H1 (cell line): Measurements from ENCODE around the gene TIMM22.

Experiments used
- CEBPB ChIP-seq: IDR thresholded peaks from 2 replicates; pipeline ENCODE4 v1.6.1; 2012; ENCODE audit warnings: low read depth, low read length
- CHD7 ChIP-seq: fragments of 300-600 bp; sonication (generic); IDR thresholded peaks from 2 replicates; pipeline ENCODE4 v1.7.1; 2012; ENCODE audit warnings: low read length, moderate library complexity, mild to moderate bottlenecking, inconsistent platforms; ENCODE audit not compliant: insufficient replicate concordance
- CTCF ChIP-seq, 3 experiments: IDR thresholded peaks; 1 replicate in 2 of 3; 2 replicates in 1 of 3; pipeline versions ENCODE4 v1.5.1 to v1.6.1; 2011; ENCODE audit warnings: low read length in 3 of 3, mild to moderate bottlenecking in 3 of 3, inconsistent platforms in 2 of 3, low read depth in 1 of 3, moderate library complexity in 1 of 3; ENCODE audit not compliant: insufficient read depth in 1 of 3; ENCODE audit errors: control extremely low read depth in 1 of 3
- PHF8 ChIP-seq: fragments of 200-600 bp; sonication (generic); conservative IDR thresholded peaks from 2 replicates; pipeline ENCODE4 v1.7.1; 2012; ENCODE audit warnings: low read depth, mild to moderate bottlenecking, inconsistent platforms, low read length, moderate library complexity
- POLR2A ChIP-seq, 2 experiments: IDR thresholded peaks; 1 replicate in 1 of 2; 2 replicates in 1 of 2; pipeline ENCODE4 v1.6.1; 2011; ENCODE audit warnings: low read depth in 2 of 2, low read length in 2 of 2, mild to moderate bottlenecking in 2 of 2; ENCODE audit errors: control extremely low read depth in 1 of 2
- SP1 ChIP-seq: IDR thresholded peaks from 2 replicates; pipeline ENCODE4 v1.6.1; 2011; ENCODE audit warnings: low read depth, low read length
- TAF7 ChIP-seq: optimal IDR thresholded peaks from 2 replicates; pipeline ENCODE3; 2011; ENCODE audit warnings: low read depth, mild to moderate bottlenecking, inconsistent platforms, low read length, moderate library complexity, borderline replicate concordance

DNA sequence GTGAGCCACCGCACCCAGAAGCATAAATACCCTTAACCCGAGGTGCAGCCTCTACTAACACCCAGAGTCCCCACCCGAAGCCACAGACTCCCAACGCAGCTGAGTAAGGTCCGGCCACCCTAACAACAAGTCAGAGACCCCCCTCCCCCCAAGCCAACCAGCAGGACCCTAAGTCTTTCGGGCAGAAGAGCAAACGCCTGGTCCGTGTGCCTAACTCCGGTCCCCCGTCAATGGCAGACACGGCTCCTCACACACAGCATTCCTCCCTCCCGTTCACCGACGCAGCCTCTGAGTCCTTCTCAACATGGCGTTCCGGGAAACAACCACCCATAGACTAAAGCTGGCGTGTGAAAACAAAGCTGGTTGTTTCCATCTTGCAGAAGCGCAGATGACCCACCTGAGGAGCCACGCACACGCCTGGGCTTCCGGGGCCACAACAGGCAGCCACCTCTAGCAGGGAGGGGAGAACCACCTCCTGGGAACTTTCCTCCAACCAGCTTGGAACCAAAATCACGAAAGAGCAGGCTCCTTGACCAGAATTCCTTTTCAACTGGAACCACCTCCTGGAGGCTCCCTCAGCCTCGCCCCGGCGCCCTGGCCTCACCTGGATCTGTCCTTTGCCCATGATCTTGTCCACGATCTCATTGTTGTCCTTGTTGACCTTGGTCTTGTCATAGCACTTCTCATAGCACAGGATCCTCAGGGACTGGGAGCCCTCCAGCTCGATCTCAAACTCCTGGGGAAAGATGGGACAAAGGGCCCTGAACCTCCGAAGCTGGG lies 52.7 kb downstream of the TIMM22 start:
- TF ChIP-seq CEBPB (no peak), CTCF (IDR thresholded peaks at IDR 0.05; ENCODE audit: control extremely low read depth in 1 of 3, insufficient read depth in 1 of 3, low read depth in 1 of 3, low read length in 3 of 3) (no peak), POLR2A (IDR thresholded peaks at IDR 0.05; ENCODE audit: control extremely low read depth in 1 of 2, low read depth in 2 of 2, low read length in 2 of 2) (no peak), CHD7 (no peak), PHF8 (no peak), SP1 (no peak), TAF7 (no peak)
